Activated T-cell treated with anti-CD3 and anti-CD28 coated beads, Interleukin-2, amount 50 U/mL, for 72 hours (primary cell): ENCODE measurements around the gene MTX2. TPM values are rescaled to one million over a fixed set of nuclear protein-coding genes. Genes with fewer than 3 reads are reported as not detected.
"Not testable (repeated sequence)": the region's sequence is repeated elsewhere in the genome, so short reads cannot be mapped to it uniquely, and the experiment has no call there.

Experiments used
- ATAC-seq, 2 donors: fragments of 150-1000 bp; cut with Tn5 transposase; replicated peaks in 1 of 2; 2 replicates each; pipeline ENCODE4 v1.10.0; 2021; ENCODE audit warnings: moderate library complexity in 2 of 2, mild to moderate bottlenecking in 1 of 2
- DNase-seq, 2 donors: peaks; one replicate each; pipeline ENCODE4 v3.0.0; 2021 to 2022; ENCODE audit warnings: mixed read lengths in 1 of 2
- H3K27ac Mint-ChIP-seq: one replicate; pipeline ENCODE4 v1.8.0; 2022; ENCODE audit warnings: mild to moderate bottlenecking, moderate library complexity, mixed read lengths
- H3K27me3 Mint-ChIP-seq: one replicate; pipeline ENCODE4 v1.8.0; 2022; ENCODE audit warnings: low read depth, mixed read lengths
- H3K36me3 Mint-ChIP-seq, 2 donors: one replicate each; pipeline ENCODE4 v1.8.0; 2022; ENCODE audit warnings: mixed read lengths in 2 of 2, mild to moderate bottlenecking in 1 of 2; ENCODE audit not compliant: insufficient read depth in 2 of 2
- H3K4me1 Mint-ChIP-seq: one replicate; pipeline ENCODE4 v1.8.0; 2022; ENCODE audit warnings: low read depth, mixed read lengths
- H3K4me3 Mint-ChIP-seq, 2 donors: one replicate each; pipeline ENCODE4 v1.8.0; 2022; ENCODE audit warnings: mild to moderate bottlenecking in 2 of 2, mixed read lengths in 2 of 2, moderate library complexity in 2 of 2
- H3K9me3 Mint-ChIP-seq, 2 donors: one replicate each; pipeline ENCODE4 v1.8.0; 2022; ENCODE audit warnings: mixed read lengths in 2 of 2
- total RNA-seq, 2 donors: library from RNA; stranded (reverse); gene quantifications; one replicate each; pipeline ENCODE4 v1.2.3, GENCODE V29; 2022

The MTX2 gene
- total RNA-seq, 2 donors from 2014 or later: 20.6 to 26.7 TPM

DNA sequence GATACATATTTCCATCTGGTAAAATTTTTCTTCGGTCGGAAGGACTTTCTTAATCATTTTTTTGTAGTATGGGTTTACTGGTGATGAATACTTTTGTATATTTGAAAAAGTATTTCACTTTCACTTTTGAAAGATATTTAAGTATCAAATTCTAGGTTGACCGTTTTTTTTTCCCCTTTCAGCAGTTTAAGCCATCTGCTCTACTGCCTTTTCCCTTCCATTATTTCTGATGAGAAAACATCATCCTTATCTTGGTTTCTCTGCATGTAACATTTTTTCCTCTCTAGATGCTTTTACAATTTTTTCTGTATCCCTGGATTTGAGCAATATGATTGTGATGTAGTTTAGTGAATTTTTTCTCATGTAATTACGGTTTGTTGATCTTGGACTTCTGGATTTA, 87.0 kb downstream of the MTX2 start:
- DNase-seq (no peak), ATAC-seq (no peak)
- H3K27ac Mint-ChIP-seq: no peak overlapping the region
- H3K36me3 Mint-ChIP-seq: peaks cover 0 to 3% of the 10 kb centered on the region in 2 donors
- H3K9me3 Mint-ChIP-seq: peaks cover 0 to 3% of the 10 kb centered on the region in 2 donors
- no peaks in the 10 kb centered on the region for H3K4me1 Mint-ChIP-seq
- H3K4me3 Mint-ChIP-seq: no peak overlapping the region
- H3K27me3 Mint-ChIP-seq: no peaks in the 10 kb centered on the region

DNA sequence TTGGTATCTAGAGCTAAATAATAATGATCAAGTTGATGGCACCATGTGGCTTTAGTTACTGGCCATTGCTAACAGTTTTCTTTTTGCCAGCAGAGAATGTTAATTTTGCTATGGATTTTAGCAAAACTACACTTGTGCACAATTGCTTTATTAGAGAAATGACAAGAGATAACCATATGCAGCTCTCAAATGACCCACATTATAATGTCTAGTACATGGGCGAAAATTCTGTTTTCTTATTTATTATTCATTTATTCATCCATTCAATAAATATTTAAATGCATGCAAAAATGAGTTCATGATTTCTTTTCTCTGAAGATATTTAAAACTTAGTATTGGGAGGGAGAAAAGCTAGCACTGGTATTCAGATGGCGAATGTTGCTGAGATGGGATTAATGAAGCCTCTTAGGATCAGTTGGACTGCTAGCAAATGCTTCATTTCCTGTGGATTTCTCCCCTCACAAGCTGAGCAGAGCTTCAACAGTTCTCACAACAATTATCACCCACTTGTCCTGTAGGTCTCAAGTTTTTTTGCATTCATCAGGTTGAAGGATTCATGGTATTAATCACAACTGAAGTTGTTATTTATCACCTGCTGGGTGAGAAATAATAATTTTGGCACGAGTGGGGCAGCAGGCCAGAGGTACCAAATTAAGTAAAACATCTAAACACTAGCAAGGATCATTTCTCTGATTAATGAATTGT, 95.2 kb downstream of the MTX2 start:
- no peak for DNase-seq
- Mint-ChIP-seq H3K9me3 (peaks cover 0 to 4% of the 10 kb centered on the region in 2 donors), H3K36me3 (no peaks in the 10 kb centered on the region), H3K4me3 (no peak overlapping the region), H3K4me1 (no peaks in the 10 kb centered on the region), H3K27me3 (peaks cover 19% of the 10 kb centered on the region), H3K27ac (no peak overlapping the region)
- ATAC-seq: no peak

DNA sequence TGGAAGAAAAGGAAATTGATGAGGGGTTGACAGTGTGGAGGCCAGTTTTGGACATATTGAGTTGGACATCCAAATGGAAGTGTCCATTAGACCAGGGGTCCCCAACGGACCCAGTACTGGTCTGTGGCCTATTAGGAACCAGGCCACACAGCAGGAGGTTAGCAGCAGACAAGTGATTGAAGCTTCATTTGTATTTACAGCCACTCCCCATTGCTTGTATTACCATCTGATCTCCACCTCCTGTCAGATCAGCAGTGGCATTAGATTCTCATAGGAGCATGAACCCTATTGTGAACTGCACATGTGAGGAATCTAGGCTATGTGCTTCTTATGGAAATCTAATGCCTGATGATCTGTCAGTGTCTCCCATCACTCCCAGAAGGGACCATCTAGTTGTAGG, 99.1 kb downstream of the MTX2 start:
- H3K27me3 Mint-ChIP-seq: peaks cover 26% of the 10 kb centered on the region
- no peak for DNase-seq
- ATAC-seq: no peak
- peaks cover 0 to 4% of the 10 kb centered on the region in 2 donors for H3K9me3 Mint-ChIP-seq
- no peaks in the 10 kb centered on the region for H3K36me3 Mint-ChIP-seq
- H3K27ac Mint-ChIP-seq: no peak overlapping the region
- H3K4me3 Mint-ChIP-seq: no peak overlapping the region
- H3K4me1 Mint-ChIP-seq: no peaks in the 10 kb centered on the region

DNA sequence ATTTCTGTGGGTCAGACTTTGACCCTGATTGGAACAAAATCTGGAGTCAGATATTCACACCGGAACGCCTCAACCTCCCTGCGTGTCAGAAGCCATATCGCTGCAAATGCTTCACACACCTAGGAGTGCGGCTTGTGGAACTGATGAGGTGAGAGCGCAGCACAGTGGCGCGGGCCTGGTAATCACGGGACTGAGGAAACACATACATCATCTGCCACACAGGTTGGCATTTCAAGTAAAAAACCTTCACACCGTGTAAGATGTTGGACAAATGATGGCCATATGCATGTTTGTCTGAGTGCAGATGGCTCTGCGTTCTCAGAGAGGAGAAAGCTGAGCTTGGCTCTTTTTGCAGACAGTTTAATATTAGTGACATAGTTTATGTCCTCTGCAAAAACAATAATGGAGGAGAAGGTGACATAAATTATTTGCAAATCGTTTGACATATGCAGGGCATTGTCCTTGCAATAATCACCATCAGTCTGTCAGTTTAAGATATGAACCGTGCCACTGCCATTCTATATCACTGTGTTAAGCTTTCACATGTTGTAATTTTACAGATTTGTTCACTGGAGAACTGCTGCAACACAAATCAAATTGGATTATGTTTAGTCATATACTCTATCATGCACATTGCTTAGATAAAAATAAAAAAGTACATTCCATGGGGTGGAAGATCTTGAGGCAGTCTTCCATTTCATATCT, 101.4 kb downstream of the MTX2 start:
- H3K36me3 Mint-ChIP-seq: no peaks in the 10 kb centered on the region
- H3K27ac Mint-ChIP-seq: no peak overlapping the region
- no peak for DNase-seq

DNA sequence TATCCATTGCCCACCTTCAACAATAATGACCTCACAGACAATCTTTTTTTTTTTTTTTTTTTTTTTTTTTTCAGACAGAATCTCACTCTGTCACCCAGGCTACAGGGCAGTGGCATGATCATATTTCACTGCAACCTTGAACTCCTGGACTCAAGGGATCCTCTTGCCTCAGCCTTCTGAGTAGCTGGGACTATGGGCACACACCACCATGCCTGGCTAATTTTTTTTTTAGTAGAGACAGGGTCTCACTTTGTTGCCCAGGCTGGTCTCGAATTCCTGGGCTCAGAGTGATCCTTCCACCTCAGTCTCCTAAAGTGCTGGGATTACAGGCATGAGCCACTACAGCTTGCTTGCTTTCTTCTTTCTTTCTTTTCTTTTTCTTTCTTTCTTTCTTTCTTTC, 103.9 kb downstream of the MTX2 start:
- not testable (repeated sequence) for DNase-seq, ATAC-seq, H3K4me3 Mint-ChIP-seq, H3K36me3 Mint-ChIP-seq, H3K4me1 Mint-ChIP-seq, H3K9me3 Mint-ChIP-seq, H3K27ac Mint-ChIP-seq
- H3K27me3 Mint-ChIP-seq: peaks cover 16% of the 10 kb centered on the region

More for the DNA sequence above, 101.4 kb downstream of the MTX2 start:
- Mint-ChIP-seq H3K4me3 (no peak overlapping the region), H3K9me3 (peaks cover 0 to 4% of the 10 kb centered on the region in 2 donors), H3K4me1 (no peaks in the 10 kb centered on the region), H3K27me3 (peaks cover 21% of the 10 kb centered on the region)
- ATAC-seq: no peak

DNA sequence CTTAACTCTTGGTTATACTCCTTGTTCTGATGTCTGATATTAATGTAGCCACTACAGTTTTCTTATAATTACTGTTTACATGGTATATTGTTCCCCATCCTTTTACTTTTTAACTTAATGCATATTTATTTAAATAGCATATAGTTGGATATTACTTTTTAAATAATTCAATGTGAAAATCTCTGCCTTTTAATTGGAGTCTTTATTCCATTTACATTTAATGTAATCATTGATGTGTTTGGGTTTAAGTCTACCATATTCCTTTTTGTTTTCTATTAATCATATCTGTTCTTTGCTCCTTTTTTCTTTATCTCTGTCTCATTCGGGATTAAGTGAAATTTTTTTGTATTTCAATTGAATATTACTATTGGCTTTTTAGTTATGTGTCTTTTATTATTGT, 109.1 kb downstream of the MTX2 start:
- Mint-ChIP-seq H3K27ac (no peak overlapping the region), H3K9me3 (peaks cover 2% of the 10 kb centered on the region in 2 donors), H3K36me3 (peaks cover 2 to 6% of the 10 kb centered on the region in 2 donors), H3K4me3 (no peak overlapping the region), H3K27me3 (peaks cover 13% of the 10 kb centered on the region), H3K4me1 (no peaks in the 10 kb centered on the region)
- no peak for DNase-seq
- ATAC-seq: no peak

DNA sequence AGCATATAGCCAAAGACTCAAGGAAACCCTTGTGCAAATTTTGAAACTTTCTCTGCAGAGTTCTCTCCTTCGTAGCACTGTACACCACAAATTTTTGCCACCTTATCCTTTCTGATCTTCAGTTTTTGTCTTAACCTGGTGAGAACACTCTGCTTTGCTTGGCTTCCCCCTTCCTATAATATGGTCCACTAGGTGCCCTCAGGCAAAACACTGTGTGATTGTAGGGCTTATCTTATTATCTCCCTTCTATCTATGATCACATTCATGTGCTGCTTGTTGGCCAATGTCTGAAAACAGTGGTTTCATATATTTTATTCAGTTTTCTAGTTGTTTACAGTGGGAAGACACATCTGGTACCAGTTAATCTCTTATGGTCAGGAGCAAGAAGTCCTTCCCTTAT, 111.1 kb downstream of the MTX2 start:
- Mint-ChIP-seq H3K27ac (no peak overlapping the region), H3K27me3 (peaks cover 12% of the 10 kb centered on the region), H3K9me3 (peaks cover 2% of the 10 kb centered on the region in 2 donors), H3K4me1 (no peaks in the 10 kb centered on the region), H3K36me3 (peaks cover 2 to 6% of the 10 kb centered on the region in 2 donors), H3K4me3 (no peak overlapping the region)
- ATAC-seq: no peak
- DNase-seq: no peak

DNA sequence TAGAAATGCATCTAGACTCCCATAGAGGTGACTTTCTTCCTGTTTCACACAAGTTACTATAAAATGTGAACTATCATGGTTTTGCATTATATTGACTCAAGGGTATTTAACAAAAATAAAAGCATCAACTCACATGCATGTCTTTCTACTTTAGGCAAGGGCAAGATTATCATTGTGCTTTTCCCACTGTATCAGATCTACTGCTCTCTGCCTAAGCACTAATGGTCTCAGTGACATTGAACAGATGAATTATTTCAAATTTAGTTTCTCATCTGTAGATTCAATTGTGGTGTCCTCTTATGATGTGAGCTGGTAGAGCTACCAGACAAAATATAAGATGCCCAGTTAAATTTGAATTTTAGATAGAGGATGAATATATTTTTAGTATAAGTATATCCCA, 113.9 kb downstream of the MTX2 start:
- H3K4me1 Mint-ChIP-seq: no peaks in the 10 kb centered on the region
- no peak overlapping the region for H3K4me3 Mint-ChIP-seq
- ATAC-seq (no peak), DNase-seq (no peak)
- no peak overlapping the region for H3K27ac Mint-ChIP-seq
- peaks cover 2 to 6% of the 10 kb centered on the region in 2 donors for H3K36me3 Mint-ChIP-seq
- H3K27me3 Mint-ChIP-seq: peaks cover 23% of the 10 kb centered on the region
- peaks cover 2% of the 10 kb centered on the region in 2 donors for H3K9me3 Mint-ChIP-seq

DNA sequence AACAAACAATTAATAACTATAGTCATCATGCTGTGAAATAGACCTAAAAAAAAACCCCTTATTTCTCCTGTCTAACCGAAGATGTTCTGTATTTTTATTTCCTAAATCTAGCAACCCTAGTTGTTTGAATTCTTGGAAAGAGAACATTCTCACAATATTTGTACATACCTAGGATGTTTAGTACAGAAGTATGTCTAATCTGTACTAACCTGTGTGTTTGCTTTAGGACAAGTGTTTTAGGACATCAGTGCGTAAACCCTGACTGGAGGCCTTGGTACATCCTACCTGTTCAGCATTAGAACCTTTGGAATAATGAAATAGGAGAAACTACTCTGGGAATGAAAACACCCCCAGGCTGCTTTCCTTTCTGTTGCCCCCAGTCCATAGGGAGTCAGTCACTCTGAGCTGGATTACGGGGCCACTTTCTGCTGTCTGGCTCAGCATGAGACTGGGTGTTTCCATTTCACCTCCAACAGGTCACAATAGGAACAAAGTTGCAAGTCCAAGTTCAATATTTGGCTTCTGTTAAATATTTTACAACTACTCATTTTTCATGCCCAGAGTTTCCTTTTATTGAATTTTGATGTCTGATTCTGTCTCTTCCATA, 114.7 kb downstream of the MTX2 start:
- Mint-ChIP-seq H3K27ac (no peak overlapping the region), H3K4me3 (no peak overlapping the region), H3K27me3 (peaks cover 27% of the 10 kb centered on the region), H3K36me3 (peaks cover 2 to 3% of the 10 kb centered on the region in 2 donors), H3K9me3 (peaks cover 2% of the 10 kb centered on the region in 2 donors), H3K4me1 (no peaks in the 10 kb centered on the region)
- DNase-seq: no peak
- no peak for ATAC-seq

DNA sequence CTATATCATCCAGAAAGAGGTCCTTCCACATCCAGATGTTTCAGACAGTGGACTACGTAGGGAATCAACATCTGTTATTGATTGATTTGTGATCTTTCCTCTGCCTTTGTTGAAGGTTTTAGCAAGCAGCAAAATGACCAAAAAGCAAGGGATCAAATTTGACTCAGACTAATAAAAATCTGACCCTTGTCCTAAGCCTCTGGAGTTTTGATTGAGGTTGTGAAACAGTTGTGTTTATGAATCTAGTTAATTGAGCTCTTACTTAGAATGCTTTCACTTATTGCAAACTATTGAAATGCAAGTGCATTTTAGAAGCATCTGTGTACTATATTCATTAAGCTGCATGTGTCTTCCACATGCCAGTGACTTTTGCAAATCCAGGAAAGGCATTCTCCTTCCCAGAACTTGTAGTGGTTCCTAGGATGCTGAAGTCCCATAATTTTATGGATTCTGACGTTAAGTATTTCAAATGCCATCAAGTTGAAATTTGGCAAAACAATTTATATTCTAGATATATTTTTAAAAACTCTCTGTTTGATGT, 116.0 kb downstream of the MTX2 start:
- H3K4me3 Mint-ChIP-seq: no peak overlapping the region
- no peak for ATAC-seq

DNA sequence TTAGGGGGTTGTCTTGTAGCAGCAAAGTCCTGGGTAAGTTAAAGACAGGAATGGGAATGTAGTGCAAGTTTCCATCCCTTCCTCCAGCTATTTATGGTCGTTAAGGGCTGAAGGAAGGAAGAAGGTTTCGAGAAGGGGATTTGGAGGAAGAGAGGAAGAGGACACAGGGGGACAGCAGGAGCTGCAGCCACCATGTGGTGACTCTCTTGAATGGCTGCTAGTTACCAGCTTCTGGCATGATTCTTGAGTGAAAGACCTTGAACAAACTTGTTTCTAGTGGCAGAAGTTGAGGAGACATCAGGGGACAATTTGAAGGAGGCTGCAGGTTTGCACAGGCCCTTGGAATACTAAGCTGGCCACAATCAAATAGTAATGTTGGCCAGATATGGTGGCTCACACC, 116.6 kb downstream of the MTX2 start:
- Mint-ChIP-seq H3K36me3 (no peaks in the 10 kb centered on the region), H3K4me3 (no peak overlapping the region), H3K27ac (no peak overlapping the region), H3K9me3 (no peaks in the 10 kb centered on the region), H3K27me3 (peaks cover 31% of the 10 kb centered on the region), H3K4me1 (no peaks in the 10 kb centered on the region)
- ATAC-seq: no peak
- no peak for DNase-seq

More for the DNA sequence above, 116.0 kb downstream of the MTX2 start:
- H3K9me3 Mint-ChIP-seq: no peaks in the 10 kb centered on the region
- DNase-seq: no peak
- H3K27ac Mint-ChIP-seq: no peak overlapping the region
- H3K27me3 Mint-ChIP-seq: peaks cover 31% of the 10 kb centered on the region
- no peaks in the 10 kb centered on the region for H3K36me3 Mint-ChIP-seq
- no peaks in the 10 kb centered on the region for H3K4me1 Mint-ChIP-seq
